H54 (cell line): ENCODE data around the gene HMGXB3.

Source experiments
- DNase-seq: peaks from one replicate; pipeline ENCODE4 v3.0.0; 2011; ENCODE audit warnings: low spot score, mixed read lengths; ENCODE audit not compliant: insufficient read length
- FAIRE-seq: peaks from 3 replicates; lab custom pipeline; 2011; peaks lifted over from hg19 to GRCh38; lab: Jason Lieb, UNC
- POLR2A ChIP-seq: IDR thresholded peaks from 2 replicates; pipeline ENCODE4 v1.6.1; 2011; ENCODE audit warnings: low read depth, mild to moderate bottlenecking, low read length

The HMGXB3 gene

DNA sequence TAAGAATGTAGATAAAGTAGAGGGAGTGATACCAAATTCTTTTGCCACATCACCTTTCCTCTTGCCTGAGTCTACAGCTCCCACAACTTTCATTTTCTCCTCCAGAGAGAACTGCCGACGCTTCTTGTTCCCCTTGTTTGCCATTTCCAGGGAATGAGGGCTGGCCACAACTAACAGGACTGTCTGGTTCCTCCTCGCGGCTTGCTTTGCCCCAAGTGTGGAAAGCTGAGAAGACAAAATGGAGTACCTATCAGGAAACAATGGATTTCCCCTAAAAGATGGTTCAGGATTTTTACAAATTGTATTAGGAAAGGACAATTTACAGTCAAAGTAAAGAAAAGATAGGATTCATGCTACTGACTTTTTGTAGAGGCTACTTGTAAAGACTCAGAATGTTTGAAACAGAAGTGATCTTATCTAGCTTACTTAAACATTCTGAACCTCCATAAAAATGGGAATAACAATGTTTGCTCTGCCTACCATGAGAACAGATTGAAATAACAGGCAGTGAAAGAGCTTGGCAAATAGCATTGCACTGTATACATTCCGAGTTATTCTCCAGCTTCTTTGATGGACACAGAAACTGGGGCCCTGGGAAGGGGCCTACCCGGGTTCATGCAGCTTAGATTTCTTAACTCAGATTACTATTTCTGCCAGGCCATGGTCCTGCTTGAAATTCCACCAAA, 4.2 kb upstream of the HMGXB3 start:
- no peak for TF ChIP-seq POLR2A
- DNase-seq = no peak
- FAIRE-seq = no peak

DNA sequence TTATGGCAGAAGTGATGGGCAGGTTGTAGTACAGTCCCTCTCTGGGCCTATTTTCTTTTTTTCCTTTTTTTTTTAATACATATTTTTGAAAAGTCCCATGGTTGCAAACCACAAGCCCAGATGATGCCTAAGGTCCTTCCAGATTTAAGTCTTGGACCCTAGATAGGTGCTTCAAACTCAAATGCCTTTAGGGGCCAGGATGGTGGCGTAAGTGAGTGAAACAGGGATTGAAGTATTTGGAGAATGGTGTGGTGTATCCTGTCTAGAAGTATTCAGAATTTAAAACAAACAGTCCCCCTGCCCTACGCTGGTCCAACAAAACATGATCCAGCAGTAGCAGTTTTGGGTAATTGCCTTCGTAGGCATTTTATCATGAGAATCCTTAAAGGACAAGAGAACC, 2.3 kb upstream of the HMGXB3 start:
- DNase-seq (no peak), FAIRE-seq (no peak)
- no peak for TF ChIP-seq POLR2A

DNA sequence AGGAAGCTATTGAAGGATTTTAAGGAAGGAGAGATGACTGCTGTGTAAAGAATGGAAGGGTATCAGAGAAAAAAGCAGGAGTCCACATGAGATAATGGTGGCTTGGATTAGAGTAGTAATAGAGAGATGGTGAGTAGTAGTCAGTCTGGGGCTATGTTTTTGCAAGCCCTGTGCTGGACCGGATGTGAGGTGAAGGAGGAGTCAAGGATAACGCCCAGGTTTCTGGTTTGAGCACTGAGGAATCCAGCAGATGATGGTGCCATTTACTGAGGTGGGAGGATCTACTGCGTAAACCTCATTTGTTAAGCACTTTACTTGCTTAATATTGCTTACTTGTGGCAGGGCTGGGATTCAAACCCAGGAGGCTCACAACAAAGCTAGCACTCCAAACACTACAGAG, 1.2 kb upstream of the HMGXB3 start:
- FAIRE-seq (no peak), DNase-seq (no peak)
- no peak for TF ChIP-seq POLR2A

DNA sequence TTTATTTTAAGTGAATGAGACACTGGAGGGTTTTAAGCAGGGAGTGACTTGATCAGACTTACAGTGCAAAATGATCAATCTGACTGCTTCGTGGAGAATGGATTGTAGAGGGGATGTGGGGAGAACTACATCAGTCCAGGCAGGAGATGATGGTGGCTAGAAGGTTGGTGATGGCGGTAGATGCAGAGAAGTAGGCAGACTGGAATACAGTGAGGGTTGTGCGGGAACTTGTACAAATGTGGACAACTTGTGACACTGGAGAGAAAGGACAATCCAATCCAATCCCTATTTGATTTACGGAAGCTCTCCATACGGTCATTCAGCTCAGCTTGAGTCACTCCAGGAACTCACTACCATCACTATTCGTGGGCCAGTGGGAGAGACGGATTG, 678 bp upstream of the HMGXB3 start:
- DNase-seq (no peak), FAIRE-seq (no peak)
- no peak for TF ChIP-seq POLR2A

DNA sequence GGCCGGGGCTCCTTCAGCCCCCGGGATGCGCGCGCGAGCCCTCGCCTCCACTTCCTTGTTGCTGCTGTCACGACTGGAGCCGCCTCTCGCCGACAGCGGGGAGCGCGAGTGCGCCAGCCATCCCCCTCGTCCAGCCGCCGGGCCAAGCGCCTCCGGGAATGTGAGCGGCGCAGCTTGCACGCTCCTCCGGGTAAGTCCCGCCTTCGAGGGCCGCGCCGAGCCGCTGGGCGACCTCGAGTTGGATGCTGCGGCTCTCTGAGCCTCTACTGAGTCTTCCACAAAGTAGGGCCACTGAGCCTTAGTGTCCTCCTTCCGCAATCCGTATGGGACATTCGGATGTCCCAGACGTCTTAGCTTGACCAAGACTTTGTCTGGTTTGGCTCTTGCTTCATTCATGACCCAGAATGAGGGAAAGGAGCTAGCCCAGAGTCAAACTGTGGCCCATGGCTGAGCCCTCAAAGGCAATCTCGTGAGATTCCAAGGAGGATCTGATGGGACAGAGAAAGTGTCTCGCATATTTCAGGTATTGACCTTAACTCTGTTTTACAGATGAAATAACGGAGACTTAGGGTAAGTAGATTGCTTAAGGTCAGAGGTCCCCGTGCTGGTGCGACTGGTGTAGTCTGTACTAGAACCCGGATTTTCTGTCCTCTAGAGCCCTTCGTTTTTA, 586 bp downstream of the HMGXB3 start:
- DNase-seq (no peak), FAIRE-seq (no peak)
- no peak for TF ChIP-seq POLR2A

DNA sequence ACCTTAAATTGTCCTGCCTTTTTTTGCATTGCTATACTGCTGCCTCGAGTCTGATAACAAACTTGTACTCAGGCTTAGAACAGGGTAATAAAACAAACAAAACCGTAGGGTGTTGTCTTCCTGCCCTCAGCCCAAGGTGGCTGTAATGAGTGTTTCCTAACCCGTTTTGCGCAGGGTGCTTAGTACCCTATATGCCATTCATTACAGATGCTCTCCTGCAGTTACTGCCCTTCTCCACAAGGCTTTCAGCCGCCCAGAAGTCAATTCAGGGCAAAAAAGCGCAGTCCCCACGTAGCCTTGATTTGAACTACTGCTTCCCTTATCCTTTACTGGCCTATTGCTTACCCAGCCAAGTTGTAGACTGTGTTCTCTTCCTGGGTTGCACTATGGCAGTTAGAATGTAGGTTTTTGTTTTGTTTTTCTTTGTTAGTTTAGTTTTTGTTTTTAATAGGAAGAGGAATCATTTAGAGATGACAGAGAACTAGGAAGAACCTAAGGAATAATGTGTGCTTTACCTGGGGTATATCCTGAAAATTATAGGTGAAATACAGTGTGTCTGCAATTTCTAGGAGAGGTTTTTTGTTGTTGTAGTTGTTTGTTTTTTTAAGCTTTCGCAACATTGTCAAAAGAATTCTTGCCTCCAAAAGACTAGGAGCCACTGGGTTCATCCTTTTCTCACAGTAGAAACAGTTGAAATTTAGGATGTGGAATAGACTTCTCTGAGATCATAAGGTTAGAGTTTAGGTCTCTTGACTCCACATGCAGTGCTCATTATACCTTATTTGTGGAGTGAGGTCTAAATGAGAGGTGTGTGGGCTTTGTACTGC, 1.3 kb downstream of the HMGXB3 start:
- TF ChIP-seq POLR2A = no peak
- DNase-seq = peak; percentile 47
- no peak for FAIRE-seq

DNA sequence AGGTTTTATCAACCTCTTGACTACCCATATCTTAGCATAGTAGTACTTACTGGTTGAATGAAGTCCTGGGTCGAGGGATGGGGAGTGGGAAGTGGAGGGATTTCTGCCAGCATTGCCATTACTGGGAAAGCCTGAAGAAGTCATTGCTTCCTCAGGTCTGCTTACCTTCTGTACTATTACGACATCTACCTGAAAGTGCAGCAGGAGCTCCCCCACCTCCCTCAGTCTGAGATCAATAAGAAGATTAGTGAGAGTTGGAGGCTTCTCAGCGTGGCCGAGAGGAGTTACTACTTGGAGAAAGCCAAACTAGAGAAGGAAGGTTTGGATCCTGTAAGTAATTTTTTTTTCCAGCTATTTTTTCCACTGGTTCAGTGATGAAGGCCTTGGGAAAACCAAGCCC, 5.8 kb downstream of the HMGXB3 start:
- no peak for FAIRE-seq
- TF ChIP-seq POLR2A = no peak
- no peak for DNase-seq

DNA sequence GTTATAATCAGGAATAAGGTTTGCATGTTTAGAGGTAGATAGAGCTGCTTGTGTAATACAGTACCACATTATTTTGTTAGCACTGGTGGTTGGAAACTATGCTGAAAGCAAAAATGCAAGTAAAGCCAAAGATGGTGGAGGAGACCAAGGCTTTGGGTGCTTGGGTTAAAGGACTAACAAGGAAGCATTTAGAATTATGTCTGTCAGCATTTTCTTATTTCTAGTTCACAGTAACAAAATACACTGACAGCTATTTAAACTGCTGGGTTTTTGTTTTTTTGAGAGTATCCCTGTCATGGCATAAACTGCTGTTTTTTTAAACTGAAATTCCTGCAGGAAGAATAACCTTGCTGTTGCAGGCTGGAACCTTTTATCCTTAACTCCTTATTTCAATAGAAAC, 6.5 kb downstream of the HMGXB3 start:
- DNase-seq (no peak), FAIRE-seq (no peak)
- TF ChIP-seq POLR2A = no peak

DNA sequence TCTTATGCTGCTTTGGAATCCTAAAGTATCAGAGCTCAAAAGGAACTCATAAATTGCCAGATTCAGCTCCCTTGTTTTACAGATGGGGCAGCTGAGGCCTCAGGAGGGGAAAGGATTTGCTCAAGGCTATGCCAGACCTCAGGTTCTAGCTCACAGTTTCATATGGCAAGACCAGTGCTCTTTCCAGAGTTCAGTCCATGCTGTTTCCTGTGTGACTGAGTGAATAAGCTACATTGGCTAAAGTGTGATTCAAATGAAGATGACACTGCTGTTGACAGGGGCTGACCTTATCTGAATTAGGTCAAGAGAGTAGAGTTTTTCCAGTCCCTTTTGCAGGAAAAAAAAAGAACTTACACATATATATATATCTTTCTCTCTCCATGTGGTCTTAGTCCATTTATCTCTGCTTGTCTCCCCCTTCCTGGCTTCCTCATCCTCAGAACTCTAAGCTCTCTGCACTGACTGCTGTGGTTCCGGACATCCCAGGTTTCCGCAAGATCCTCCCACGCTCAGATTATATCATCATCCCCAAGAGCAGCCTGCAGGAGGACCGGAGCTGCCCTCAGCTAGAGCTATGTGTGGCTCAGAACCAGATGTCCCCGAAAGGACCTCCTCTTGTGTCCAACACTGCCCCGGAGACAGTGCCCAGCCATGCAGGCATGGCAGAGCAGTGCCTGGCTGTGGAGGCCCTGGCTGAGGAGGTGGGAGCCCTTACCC, 9.3 kb downstream of the HMGXB3 start:
- DNase-seq = no peak
- no peak for FAIRE-seq
- no peak for TF ChIP-seq POLR2A

DNA sequence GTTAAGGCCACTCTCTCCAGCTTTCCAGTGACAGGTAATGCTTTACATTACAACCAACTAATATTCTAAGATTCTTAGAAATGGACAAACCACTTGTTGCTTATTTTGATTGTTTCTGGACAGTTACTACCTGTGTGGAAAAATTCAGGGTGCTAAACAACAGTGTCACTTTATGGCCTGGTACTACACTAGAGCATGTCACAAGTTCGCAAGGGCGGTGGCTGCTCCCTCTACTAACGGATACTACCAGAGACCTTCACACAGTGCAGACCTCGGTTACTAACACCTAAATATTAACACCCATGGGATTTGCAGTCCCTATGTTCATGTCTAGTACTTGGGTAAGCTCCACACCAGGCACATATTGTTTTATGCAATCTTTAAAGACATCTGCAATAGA, 13.4 kb downstream of the HMGXB3 start:
- TF ChIP-seq POLR2A = no peak
- DNase-seq = no peak
- no peak for FAIRE-seq

DNA sequence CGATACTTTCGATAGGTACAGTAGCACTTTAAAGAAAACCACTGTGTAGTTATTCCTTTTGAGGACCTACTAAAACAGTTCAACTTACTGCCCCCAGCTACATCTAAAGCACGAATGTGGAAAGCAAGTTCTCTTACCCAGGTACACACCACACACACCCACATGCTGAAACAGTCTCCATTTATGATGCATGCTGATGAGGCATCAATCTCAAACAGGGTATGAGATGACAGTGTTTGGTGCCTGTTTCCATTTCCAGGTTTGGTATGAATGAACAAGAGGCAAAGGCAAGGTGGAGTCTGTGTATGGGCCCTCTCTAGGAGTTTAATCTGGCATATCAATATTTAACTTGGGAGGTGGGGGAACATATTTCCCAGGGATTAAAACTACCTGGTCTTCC, 13.9 kb downstream of the HMGXB3 start:
- FAIRE-seq = no peak
- no peak for DNase-seq
- TF ChIP-seq POLR2A = no peak

DNA sequence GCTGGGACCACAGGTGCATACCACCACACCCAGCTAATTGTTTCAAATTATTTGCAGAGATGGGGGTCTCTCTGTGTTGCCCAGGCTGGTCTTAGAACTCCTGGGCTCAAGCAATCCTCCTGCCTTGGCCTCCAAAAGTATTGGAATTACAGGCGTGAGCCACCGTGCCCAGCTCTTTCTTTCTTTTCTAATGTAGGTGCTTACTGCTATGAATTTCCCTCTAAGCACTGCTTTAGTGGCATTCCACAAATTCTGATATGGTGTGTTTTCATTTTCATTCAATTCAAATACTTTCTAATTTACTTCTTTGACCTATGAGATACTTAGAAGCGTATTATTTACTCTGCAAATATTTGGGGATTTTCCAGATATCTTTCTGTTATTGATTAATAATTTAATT, 14.9 kb downstream of the HMGXB3 start:
- DNase-seq = no peak
- no peak for TF ChIP-seq POLR2A
- no peak for FAIRE-seq

DNA sequence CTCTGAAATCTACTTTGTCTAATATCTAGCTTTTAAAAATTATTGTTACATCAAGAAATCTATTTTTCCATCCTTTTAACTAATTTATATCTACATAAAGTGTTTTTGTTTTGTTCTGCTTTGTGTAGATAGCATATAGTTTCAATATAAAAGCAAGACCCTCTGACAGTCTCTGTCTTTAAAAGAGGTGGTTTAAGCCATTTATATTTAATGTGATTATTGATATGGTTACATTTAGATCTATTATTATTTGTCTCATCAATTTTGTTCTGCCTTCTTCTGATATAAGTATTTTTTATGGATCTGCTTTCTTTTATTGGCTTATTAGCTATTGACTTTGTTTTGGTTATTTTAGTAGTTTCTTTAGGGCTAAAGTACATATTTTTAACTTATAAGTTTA, 16.0 kb downstream of the HMGXB3 start:
- FAIRE-seq (no peak), DNase-seq (no peak)
- TF ChIP-seq POLR2A = no peak
